ENCODE measurements around the gene SLC25A53.
"Not testable (repeated sequence)": the region's sequence is repeated elsewhere in the genome, so short reads cannot be mapped to it uniquely, and the experiment has no call there.

The SLC25A53 gene

GRCh38 chrX:104054956-104055355, 101.9 kb downstream of the SLC25A53 start:
- not testable (repeated sequence) for DNase-seq (ENCODE audit: low spot score)

Data from activated CD4-positive, alpha-beta T cell treated with anti-CD3 and anti-CD28 coated beads, Interleukin-2, Interleukin-4, amounts not matched to agents 100 ng/mL and 50 ng/mL, durations not matched to agents 16 hours and 8 hours (primary cell).